K562 (cell line): ENCODE measurements around the gene TM7SF3. TPM values are rescaled to one million over a fixed set of nuclear protein-coding genes. Genes with fewer than 3 reads are reported as not detected.

Experiments used
- ATAC-seq: fragments of 200-7000 bp; cut with Tn5 transposase; 3 replicates; pipeline ENCODE4 v1.9.1; 2020; ENCODE audit warnings: moderate library complexity
- BruUV-seq: library from RNA; stranded (reverse); fragments of 400-500 nt; replicated peaks from 2 replicates; lab custom pipeline; 2021; lab: Mats Ljungman, UMichigan
- CTCF ChIA-PET: fragments of 300-600 bp; formaldehyde crosslinking; extraction: SDS; loops from one replicate; lab custom pipeline; 2021; ENCODE audit warnings: low intra/inter-chr PET ratio; lab: Yijun Ruan, JAX
- POLR2A ChIA-PET: fragments of 300-600, 350-650 bp; sonication (Branson Sonifier 250); formaldehyde crosslinking; extraction: SDS; loops from one replicate; lab custom pipeline; 2021; ENCODE audit warnings: antibody characterized with exemption, inconsistent platforms; lab: Yijun Ruan, JAX
- DNase-seq, 4 experiments: peaks; one replicate each; pipeline versions ENCODE4 v3.0.0 to v3.0.0-alpha.2; 2011 to 2018; ENCODE audit warnings: low spot score in 3 of 4, mixed read lengths in 3 of 4; ENCODE audit errors: extremely low read depth in 1 of 4
- FAIRE-seq: peaks from 2 replicates; lab custom pipeline; 2011; peaks lifted over from hg19 to GRCh38; lab: Jason Lieb, UNC
- H2AFZ ChIP-seq: 2 replicates; pipeline ENCODE4 v1.6.0; 2011; ENCODE audit warnings: low read depth, low read length, control low read depth, inconsistent platforms
- H3K27ac ChIP-seq: fragments of 200-600 bp; 3 replicates; pipeline ENCODE4 v1.8.0; 2011; ENCODE audit warnings: low read depth, mild to moderate bottlenecking, control low read depth, inconsistent platforms, low read length, moderate library complexity, mixed read lengths; ENCODE audit errors: extremely low read depth
- H3K27me3 ChIP-seq, 2 experiments: fragments of 300-600 bp in 1 of 2; 2 replicates in 1 of 2; 3 replicates in 1 of 2; pipeline versions ENCODE4 v1.6.0 to v1.8.0; 2011; ENCODE audit warnings: inconsistent platforms in 2 of 2, low read length in 2 of 2, mild to moderate bottlenecking in 1 of 2, mixed read lengths in 1 of 2, moderate library complexity in 1 of 2; ENCODE audit not compliant: control insufficient read depth in 2 of 2, insufficient read depth in 2 of 2
- H3K36me3 ChIP-seq: fragments of 300-600 bp; 3 replicates; pipeline ENCODE4 v1.8.0; 2011; ENCODE audit warnings: mild to moderate bottlenecking, low read length, inconsistent platforms; ENCODE audit not compliant: control insufficient read depth, insufficient read depth
- H3K4me1 ChIP-seq, 2 experiments: fragments of 200-600 bp in 1 of 2; replicated peaks in 1 of 2; 2 replicates in 1 of 2; 3 replicates in 1 of 2; pipeline versions ENCODE4 v1.5.1 to v1.8.0; 2011; ENCODE audit warnings: inconsistent platforms in 2 of 2, low read length in 2 of 2, mild to moderate bottlenecking in 1 of 2, mixed read lengths in 1 of 2, moderate library complexity in 1 of 2; ENCODE audit not compliant: control insufficient read depth in 2 of 2, insufficient read depth in 2 of 2
- H3K4me2 ChIP-seq: 2 replicates; pipeline ENCODE4 v1.6.1; 2011; ENCODE audit warnings: low read length, control low read depth, inconsistent platforms, mixed read lengths; ENCODE audit not compliant: insufficient read depth
- H3K4me3 ChIP-seq: fragments of 200-600 bp; sonication (generic), shearing (Covaris generic); 2 replicates; pipeline ENCODE4 v1.5.1; 2016; ENCODE audit warnings: control low read depth, inconsistent platforms
- H3K79me2 ChIP-seq: fragments of 200-600 bp; 3 replicates; pipeline ENCODE4 v1.8.0; 2011; ENCODE audit warnings: low read length, inconsistent platforms; ENCODE audit not compliant: control insufficient read depth, insufficient read depth
- H3K9ac ChIP-seq, 2 experiments: 2 replicates each; pipeline versions ENCODE4 v1.6.0 to v1.6.1; 2011; ENCODE audit warnings: low read depth in 2 of 2, low read length in 2 of 2, control low read depth in 1 of 2, inconsistent platforms in 1 of 2, mild to moderate bottlenecking in 1 of 2, mixed read lengths in 1 of 2; ENCODE audit not compliant: insufficient read depth in 1 of 2
- H3K9me1 ChIP-seq: one replicate; pipeline ENCODE4 v1.6.0; 2011; ENCODE audit warnings: inconsistent platforms, mild to moderate bottlenecking, low read length, moderate library complexity; ENCODE audit not compliant: control insufficient read depth, insufficient read depth
- H3K9me3 ChIP-seq: replicated peaks from 2 replicates; pipeline ENCODE4 v1.5.1; 2011; ENCODE audit warnings: low read depth, low read length, inconsistent platforms; ENCODE audit not compliant: control insufficient read depth, insufficient read depth
- H4K20me1 ChIP-seq: replicated peaks from 2 replicates; pipeline ENCODE4 v1.6.1; 2011; ENCODE audit warnings: low read length, inconsistent platforms, mixed read lengths; ENCODE audit not compliant: control insufficient read depth, insufficient read depth
- KLF6 ChIP-seq: fragments of 250-450 bp; sonication (Bioruptor Pico); IDR thresholded peaks from 2 replicates; pipeline ENCODE4 v1.4.0; 2020; ENCODE audit warnings: mild to moderate bottlenecking, moderate library complexity, borderline replicate concordance
- RHOXF2B ChIP-seq: fragments of 250-450 bp; sonication (Bioruptor Pico); conservative IDR thresholded peaks from 2 replicates; pipeline ENCODE4 v1.5.1; 2021
- SMAD3 ChIP-seq: fragments of 450-650 bp; formaldehyde crosslinking; conservative IDR thresholded peaks from 2 replicates; pipeline ENCODE4 v1.4.0; 2020; ENCODE audit warnings: mild to moderate bottlenecking
- SMARCC2 ChIP-seq: fragments of 450-650 bp; IDR thresholded peaks from 2 replicates; pipeline ENCODE4 v1.6.1; 2017; ENCODE audit warnings: antibody characterized with exemption, moderate library complexity, mild to moderate bottlenecking, low read depth
- TBL1XR1 ChIP-seq, 2 experiments: IDR thresholded peaks; 2 replicates each; pipeline ENCODE4 v1.6.1; 2012; ENCODE audit warnings: improper control_type of control experiment in 2 of 2, low read length in 2 of 2, mild to moderate bottlenecking in 1 of 2
- TEAD4 ChIP-seq, 2 experiments: sonication (generic) in 1 of 2; formaldehyde crosslinking in 1 of 2; IDR thresholded peaks; 2 replicates each; pipeline versions ENCODE4 v1.6.1 to v1.8.0; 2012 to 2022; ENCODE audit warnings: borderline replicate concordance in 1 of 2, inconsistent platforms in 1 of 2, low read length in 1 of 2, mild to moderate bottlenecking in 1 of 2, missing genetic modification reagents in 1 of 2
- TGIF2 ChIP-seq: sonication (generic); formaldehyde crosslinking; IDR thresholded peaks from 2 replicates; pipeline ENCODE4 v1.8.1; 2022; ENCODE audit warnings: mild to moderate bottlenecking, missing genetic modification reagents, moderate library complexity
- ZNF134 ChIP-seq: fragments of 250-450 bp; sonication (Bioruptor Pico); conservative IDR thresholded peaks from 2 replicates; pipeline ENCODE4 v1.4.0; 2020
- ZNF146 ChIP-seq: IDR thresholded peaks from one replicate; pipeline ENCODE4 v1.6.1; 2018; ENCODE audit warnings: missing compliant biosample characterization; ENCODE audit not compliant: unreplicated experiment
- ZNF311 ChIP-seq: fragments of 250-450 bp; sonication (Bioruptor Pico); IDR thresholded peaks from 2 replicates; pipeline ENCODE4 v1.4.0; 2020; ENCODE audit warnings: mild to moderate bottlenecking, moderate library complexity
- ZNF586 ChIP-seq: fragments of 450-650 bp; formaldehyde crosslinking; conservative IDR thresholded peaks from 2 replicates; pipeline ENCODE4 v1.4.0; 2020; ENCODE audit warnings: mild to moderate bottlenecking, moderate library complexity
- in situ Hi-C: fragments of 300-500 bp; cut with MboI; formaldehyde crosslinking; loops from 4 replicates; pipeline ENCODE4 v1.15.0; 2018; ENCODE audit warnings: inconsistent platforms, mixed read lengths
- intact Hi-C: fragments of 100-400 bp; cut with micrococcal nuclease; formaldehyde crosslinking; loops from 2 replicates; pipeline ENCODE4 v1.14.2; 2022
- polyA plus RNA-seq, 8 experiments: library from polyadenylated mRNA; depleted of rRNA in 4 of 8; stranded (reverse) in 5 of 8; unstranded in 3 of 8; fragments of >200 nt; fragmentation: Nextera tagmentation in 2 of 8; fragmentation: Illumina TruSeq in 1 of 8; extraction: Ambion mirVana in 2 of 8; extraction: Trizol in 1 of 8; gene quantifications; 2 replicates each; pipeline versions ENCODE4 v1.2.1 to v1.2.3, GENCODE V29; 2011 to 2014; ENCODE audit warnings: inconsistent platforms in 1 of 8, missing spikeins in 1 of 8
- total RNA-seq, 7 experiments: library from RNA; depleted of rRNA in 6 of 7; stranded (reverse); fragments of >200 nt in 6 of 7; fragmentation: Illumina TruSeq in 2 of 7; extraction: Trizol in 2 of 7; gene quantifications; 2 replicates each; pipeline versions ENCODE4 v1.2.1 to v1.2.3, GENCODE V29; 2011 to 2021; ENCODE audit warnings: low replicate concordance in 1 of 7
- TF ChIP-seq, protein P1 (sequence below), 2 experiments: fragments of 450-650 bp in 1 of 2; IDR thresholded peaks; 2 replicates each; pipeline ENCODE4 v1.6.1; 2011 to 2017; ENCODE audit warnings: low read depth in 2 of 2, antibody characterized with exemption in 1 of 2, borderline replicate concordance in 1 of 2, low read length in 1 of 2, mild to moderate bottlenecking in 1 of 2, mixed read lengths in 1 of 2; ENCODE audit not compliant: control insufficient read depth in 1 of 2
- TF ChIP-seq, protein P2 (sequence below): sonication (generic); formaldehyde crosslinking; IDR thresholded peaks from 2 replicates; pipeline ENCODE4 v1.8.1; 2022; ENCODE audit warnings: missing genetic modification reagents
- TF ChIP-seq, protein P3 (sequence below): sonication (generic); IDR thresholded peaks from 2 replicates; pipeline ENCODE4 v1.6.1; 2016
- TF ChIP-seq, protein P4 (sequence below): fragments of 450-650 bp; IDR thresholded peaks from 2 replicates; pipeline ENCODE4 v1.6.1; 2016; ENCODE audit warnings: borderline replicate concordance

Gene TM7SF3
- total and polyA plus RNA-seq, 9 of the 15 experiments (the other 6 are each of a cell fraction or from before 2014, with no cell fraction given): 9.3 to 90.4 (median 24.8) TPM

GRCh38 chr12:27026257-27026656, 12.1 kb upstream of the TM7SF3 start:
- POLR2A ChIA-PET: interaction anchor here (1.0 kb wide), 1 partner anchor 15 kb away, joined by 3 read pairs; no protein-coding TSS in a partner anchor
- intact Hi-C loops: no loop called here

More at GRCh38 chr12:27026257-27026656, 12.1 kb upstream of the TM7SF3 start:
- TF ChIP-seq, protein P1, sequence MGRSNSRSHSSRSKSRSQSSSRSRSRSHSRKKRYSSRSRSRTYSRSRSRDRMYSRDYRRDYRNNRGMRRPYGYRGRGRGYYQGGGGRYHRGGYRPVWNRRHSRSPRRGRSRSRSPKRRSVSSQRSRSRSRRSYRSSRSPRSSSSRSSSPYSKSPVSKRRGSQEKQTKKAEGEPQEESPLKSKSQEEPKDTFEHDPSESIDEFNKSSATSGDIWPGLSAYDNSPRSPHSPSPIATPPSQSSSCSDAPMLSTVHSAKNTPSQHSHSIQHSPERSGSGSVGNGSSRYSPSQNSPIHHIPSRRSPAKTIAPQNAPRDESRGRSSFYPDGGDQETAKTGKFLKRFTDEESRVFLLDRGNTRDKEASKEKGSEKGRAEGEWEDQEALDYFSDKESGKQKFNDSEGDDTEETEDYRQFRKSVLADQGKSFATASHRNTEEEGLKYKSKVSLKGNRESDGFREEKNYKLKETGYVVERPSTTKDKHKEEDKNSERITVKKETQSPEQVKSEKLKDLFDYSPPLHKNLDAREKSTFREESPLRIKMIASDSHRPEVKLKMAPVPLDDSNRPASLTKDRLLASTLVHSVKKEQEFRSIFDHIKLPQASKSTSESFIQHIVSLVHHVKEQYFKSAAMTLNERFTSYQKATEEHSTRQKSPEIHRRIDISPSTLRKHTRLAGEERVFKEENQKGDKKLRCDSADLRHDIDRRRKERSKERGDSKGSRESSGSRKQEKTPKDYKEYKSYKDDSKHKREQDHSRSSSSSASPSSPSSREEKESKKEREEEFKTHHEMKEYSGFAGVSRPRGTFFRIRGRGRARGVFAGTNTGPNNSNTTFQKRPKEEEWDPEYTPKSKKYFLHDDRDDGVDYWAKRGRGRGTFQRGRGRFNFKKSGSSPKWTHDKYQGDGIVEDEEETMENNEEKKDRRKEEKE (IDR thresholded peaks at IDR 0.05; ENCODE audit: borderline replicate concordance in 1 of 2, control insufficient read depth in 1 of 2, low read depth in 2 of 2, low read length in 1 of 2): no peak
- TF ChIP-seq SMAD3 (CRISPR knock-in tag) (no peak), KLF6 (CRISPR knock-in tag) (no peak), ZNF311 (no peak), ZNF586 (CRISPR knock-in tag) (no peak), TEAD4 (IDR thresholded peaks at IDR 0.05; ENCODE audit: low read length) (no peak), TEAD4 (CRISPR knock-in tag; IDR thresholded peaks at IDR 0.05; ENCODE audit: borderline replicate concordance) (no peak), TGIF2 (no peak), TBL1XR1 (IDR thresholded peaks at IDR 0.05; ENCODE audit: low read length in 2 of 2) (no peak), SMARCC2 (no peak), RHOXF2B (no peak), ZNF134 (CRISPR knock-in tag) (no peak), ZNF146 (no peak)
- TF ChIP-seq, protein P2, sequence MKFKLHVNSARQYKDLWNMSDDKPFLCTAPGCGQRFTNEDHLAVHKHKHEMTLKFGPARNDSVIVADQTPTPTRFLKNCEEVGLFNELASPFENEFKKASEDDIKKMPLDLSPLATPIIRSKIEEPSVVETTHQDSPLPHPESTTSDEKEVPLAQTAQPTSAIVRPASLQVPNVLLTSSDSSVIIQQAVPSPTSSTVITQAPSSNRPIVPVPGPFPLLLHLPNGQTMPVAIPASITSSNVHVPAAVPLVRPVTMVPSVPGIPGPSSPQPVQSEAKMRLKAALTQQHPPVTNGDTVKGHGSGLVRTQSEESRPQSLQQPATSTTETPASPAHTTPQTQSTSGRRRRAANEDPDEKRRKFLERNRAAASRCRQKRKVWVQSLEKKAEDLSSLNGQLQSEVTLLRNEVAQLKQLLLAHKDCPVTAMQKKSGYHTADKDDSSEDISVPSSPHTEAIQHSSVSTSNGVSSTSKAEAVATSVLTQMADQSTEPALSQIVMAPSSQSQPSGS (CRISPR knock-in tag): no peak
- TF ChIP-seq, protein P3, sequence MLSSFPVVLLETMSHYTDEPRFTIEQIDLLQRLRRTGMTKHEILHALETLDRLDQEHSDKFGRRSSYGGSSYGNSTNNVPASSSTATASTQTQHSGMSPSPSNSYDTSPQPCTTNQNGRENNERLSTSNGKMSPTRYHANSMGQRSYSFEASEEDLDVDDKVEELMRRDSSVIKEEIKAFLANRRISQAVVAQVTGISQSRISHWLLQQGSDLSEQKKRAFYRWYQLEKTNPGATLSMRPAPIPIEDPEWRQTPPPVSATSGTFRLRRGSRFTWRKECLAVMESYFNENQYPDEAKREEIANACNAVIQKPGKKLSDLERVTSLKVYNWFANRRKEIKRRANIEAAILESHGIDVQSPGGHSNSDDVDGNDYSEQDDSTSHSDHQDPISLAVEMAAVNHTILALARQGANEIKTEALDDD: no peak
- TF ChIP-seq, protein P4, sequence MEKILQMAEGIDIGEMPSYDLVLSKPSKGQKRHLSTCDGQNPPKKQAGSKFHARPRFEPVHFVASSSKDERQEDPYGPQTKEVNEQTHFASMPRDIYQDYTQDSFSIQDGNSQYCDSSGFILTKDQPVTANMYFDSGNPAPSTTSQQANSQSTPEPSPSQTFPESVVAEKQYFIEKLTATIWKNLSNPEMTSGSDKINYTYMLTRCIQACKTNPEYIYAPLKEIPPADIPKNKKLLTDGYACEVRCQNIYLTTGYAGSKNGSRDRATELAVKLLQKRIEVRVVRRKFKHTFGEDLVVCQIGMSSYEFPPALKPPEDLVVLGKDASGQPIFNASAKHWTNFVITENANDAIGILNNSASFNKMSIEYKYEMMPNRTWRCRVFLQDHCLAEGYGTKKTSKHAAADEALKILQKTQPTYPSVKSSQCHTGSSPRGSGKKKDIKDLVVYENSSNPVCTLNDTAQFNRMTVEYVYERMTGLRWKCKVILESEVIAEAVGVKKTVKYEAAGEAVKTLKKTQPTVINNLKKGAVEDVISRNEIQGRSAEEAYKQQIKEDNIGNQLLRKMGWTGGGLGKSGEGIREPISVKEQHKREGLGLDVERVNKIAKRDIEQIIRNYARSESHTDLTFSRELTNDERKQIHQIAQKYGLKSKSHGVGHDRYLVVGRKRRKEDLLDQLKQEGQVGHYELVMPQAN: no peak
- Histone ChIP-seq H3K4me3 (no peak overlapping the region), H3K27ac (no peak overlapping the region), H3K9me3 (no peaks in the 10 kb centered on the region), H3K36me3 (peaks cover 44% of the 10 kb centered on the region), H3K4me1 (peaks cover 10% of the 10 kb centered on the region in 2 experiments; a peak in 3 of 5 replicates), H3K4me2 (no peak overlapping the region), H4K20me1 (no peaks in the 10 kb centered on the region), H3K79me2 (peaks cover 27% of the 10 kb centered on the region), H3K9me1 (no peaks in the 10 kb centered on the region), H2AFZ (no peak overlapping the region), H3K27me3 (no peaks in the 10 kb centered on the region), H3K9ac (no peak overlapping the region)
- CTCF ChIA-PET: no interaction called here
- FAIRE-seq (no peak), ATAC-seq (no peak), DNase-seq (no peak)
- in situ Hi-C loops: no loop called here
- BruUV-seq: no TSS peak
